Measurements from ENCODE around the gene LIMS1. TPM values are rescaled to one million over a fixed set of nuclear protein-coding genes. Genes with fewer than 3 reads are reported as not detected.

LIMS1 gene
- total and polyA plus RNA-seq, 2 experiments from 2014 or later, result 28.6 to 36.9 TPM

DNA sequence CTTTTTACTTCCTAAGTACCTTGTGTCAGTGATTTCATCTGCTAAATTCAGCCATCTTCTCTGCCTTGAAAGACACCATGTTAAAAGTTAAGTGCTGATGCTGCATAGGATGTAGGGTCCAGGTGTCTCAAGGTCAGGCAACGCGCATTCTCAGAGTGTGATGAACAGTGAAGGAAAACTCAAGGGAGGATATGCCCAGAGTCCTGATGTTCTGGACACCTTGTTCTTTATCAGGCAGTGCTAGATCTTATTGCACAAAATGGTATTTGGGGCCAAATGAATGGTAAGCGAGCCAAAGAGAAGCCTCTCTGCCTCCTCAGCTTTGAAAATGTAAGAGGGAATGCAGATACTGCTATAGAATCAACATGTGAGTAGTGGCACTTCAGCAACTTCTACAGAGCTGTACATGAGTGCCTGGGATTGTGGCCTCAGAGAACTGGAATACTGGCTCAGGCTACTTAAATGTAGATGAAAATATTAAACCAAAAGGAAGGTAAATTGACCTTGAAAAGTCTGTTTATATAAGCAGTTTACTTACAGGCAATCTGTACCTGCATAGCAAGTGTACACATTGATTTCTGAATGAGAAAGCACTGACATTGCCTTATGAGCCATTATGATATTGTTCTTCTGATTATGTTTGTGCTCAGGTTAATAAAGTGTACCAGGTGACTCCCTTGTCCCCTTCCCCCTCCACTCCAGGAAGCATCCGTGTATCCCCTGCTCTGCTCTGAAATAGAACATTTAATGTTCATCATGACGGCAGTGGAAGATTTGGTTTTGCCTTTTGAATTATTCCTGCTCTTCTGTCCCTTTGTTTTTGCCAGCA lies 98.3 kb downstream of the LIMS1 start:
- no peaks in the 10 kb centered on the region for H3K27me3 Mint-ChIP-seq (ENCODE audit: insufficient read depth, low read depth, poor library complexity)
- ATAC-seq (no peak), DNase-seq (ENCODE audit: low spot score) (no peak)
- H3K36me3 ChIP-seq (ENCODE audit: insufficient read depth), result no peaks in the 10 kb centered on the region
- 0 out of 2 replicates have a peak, but pooled peaks cover 2% of the 10 kb centered on the region for H4K20me1 ChIP-seq (replicated peaks; ENCODE audit: insufficient read depth)
- H3K36me3 Mint-ChIP-seq (ENCODE audit: low read depth), result no peaks in the 10 kb centered on the region
- TF ChIP-seq JUNB (IDR thresholded peaks at IDR 0.05; ENCODE audit: unreplicated experiment) (no peak), EZH2 (IDR thresholded peaks at IDR 0.05; ENCODE audit: low read depth, unreplicated experiment) (no peak), EZH2phosphoT487 (IDR thresholded peaks at IDR 0.05; ENCODE audit: unreplicated experiment) (no peak), NANOG (IDR thresholded peaks at IDR 0.05; ENCODE audit: borderline replicate concordance) (no peak), CREB1 (CRISPR knock-in tag; IDR thresholded peaks at IDR 0.05; ENCODE audit: low read depth) (no peak), STAT1 (IDR thresholded peaks at IDR 0.05; ENCODE audit: unreplicated experiment) (no peak), ZNF114 (CRISPR knock-in tag; IDR thresholded peaks at IDR 0.05) (no peak), ZNF331 (CRISPR knock-in tag; IDR thresholded peaks at IDR 0.05; ENCODE audit: low read depth) (no peak), POLR2AphosphoS5 (IDR thresholded peaks at IDR 0.05; ENCODE audit: low read depth) (no peak)
- TF ChIP-seq, protein P1, sequence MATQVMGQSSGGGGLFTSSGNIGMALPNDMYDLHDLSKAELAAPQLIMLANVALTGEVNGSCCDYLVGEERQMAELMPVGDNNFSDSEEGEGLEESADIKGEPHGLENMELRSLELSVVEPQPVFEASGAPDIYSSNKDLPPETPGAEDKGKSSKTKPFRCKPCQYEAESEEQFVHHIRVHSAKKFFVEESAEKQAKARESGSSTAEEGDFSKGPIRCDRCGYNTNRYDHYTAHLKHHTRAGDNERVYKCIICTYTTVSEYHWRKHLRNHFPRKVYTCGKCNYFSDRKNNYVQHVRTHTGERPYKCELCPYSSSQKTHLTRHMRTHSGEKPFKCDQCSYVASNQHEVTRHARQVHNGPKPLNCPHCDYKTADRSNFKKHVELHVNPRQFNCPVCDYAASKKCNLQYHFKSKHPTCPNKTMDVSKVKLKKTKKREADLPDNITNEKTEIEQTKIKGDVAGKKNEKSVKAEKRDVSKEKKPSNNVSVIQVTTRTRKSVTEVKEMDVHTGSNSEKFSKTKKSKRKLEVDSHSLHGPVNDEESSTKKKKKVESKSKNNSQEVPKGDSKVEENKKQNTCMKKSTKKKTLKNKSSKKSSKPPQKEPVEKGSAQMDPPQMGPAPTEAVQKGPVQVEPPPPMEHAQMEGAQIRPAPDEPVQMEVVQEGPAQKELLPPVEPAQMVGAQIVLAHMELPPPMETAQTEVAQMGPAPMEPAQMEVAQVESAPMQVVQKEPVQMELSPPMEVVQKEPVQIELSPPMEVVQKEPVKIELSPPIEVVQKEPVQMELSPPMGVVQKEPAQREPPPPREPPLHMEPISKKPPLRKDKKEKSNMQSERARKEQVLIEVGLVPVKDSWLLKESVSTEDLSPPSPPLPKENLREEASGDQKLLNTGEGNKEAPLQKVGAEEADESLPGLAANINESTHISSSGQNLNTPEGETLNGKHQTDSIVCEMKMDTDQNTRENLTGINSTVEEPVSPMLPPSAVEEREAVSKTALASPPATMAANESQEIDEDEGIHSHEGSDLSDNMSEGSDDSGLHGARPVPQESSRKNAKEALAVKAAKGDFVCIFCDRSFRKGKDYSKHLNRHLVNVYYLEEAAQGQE (IDR thresholded peaks at IDR 0.05; ENCODE audit: unreplicated experiment), result no peak
- TF ChIP-seq, protein P2, sequence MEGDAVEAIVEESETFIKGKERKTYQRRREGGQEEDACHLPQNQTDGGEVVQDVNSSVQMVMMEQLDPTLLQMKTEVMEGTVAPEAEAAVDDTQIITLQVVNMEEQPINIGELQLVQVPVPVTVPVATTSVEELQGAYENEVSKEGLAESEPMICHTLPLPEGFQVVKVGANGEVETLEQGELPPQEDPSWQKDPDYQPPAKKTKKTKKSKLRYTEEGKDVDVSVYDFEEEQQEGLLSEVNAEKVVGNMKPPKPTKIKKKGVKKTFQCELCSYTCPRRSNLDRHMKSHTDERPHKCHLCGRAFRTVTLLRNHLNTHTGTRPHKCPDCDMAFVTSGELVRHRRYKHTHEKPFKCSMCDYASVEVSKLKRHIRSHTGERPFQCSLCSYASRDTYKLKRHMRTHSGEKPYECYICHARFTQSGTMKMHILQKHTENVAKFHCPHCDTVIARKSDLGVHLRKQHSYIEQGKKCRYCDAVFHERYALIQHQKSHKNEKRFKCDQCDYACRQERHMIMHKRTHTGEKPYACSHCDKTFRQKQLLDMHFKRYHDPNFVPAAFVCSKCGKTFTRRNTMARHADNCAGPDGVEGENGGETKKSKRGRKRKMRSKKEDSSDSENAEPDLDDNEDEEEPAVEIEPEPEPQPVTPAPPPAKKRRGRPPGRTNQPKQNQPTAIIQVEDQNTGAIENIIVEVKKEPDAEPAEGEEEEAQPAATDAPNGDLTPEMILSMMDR (conservative IDR thresholded peaks at IDR 0.05; ENCODE audit: low read depth in 2 of 2), result no peak
- TF ChIP-seq, protein P3, sequence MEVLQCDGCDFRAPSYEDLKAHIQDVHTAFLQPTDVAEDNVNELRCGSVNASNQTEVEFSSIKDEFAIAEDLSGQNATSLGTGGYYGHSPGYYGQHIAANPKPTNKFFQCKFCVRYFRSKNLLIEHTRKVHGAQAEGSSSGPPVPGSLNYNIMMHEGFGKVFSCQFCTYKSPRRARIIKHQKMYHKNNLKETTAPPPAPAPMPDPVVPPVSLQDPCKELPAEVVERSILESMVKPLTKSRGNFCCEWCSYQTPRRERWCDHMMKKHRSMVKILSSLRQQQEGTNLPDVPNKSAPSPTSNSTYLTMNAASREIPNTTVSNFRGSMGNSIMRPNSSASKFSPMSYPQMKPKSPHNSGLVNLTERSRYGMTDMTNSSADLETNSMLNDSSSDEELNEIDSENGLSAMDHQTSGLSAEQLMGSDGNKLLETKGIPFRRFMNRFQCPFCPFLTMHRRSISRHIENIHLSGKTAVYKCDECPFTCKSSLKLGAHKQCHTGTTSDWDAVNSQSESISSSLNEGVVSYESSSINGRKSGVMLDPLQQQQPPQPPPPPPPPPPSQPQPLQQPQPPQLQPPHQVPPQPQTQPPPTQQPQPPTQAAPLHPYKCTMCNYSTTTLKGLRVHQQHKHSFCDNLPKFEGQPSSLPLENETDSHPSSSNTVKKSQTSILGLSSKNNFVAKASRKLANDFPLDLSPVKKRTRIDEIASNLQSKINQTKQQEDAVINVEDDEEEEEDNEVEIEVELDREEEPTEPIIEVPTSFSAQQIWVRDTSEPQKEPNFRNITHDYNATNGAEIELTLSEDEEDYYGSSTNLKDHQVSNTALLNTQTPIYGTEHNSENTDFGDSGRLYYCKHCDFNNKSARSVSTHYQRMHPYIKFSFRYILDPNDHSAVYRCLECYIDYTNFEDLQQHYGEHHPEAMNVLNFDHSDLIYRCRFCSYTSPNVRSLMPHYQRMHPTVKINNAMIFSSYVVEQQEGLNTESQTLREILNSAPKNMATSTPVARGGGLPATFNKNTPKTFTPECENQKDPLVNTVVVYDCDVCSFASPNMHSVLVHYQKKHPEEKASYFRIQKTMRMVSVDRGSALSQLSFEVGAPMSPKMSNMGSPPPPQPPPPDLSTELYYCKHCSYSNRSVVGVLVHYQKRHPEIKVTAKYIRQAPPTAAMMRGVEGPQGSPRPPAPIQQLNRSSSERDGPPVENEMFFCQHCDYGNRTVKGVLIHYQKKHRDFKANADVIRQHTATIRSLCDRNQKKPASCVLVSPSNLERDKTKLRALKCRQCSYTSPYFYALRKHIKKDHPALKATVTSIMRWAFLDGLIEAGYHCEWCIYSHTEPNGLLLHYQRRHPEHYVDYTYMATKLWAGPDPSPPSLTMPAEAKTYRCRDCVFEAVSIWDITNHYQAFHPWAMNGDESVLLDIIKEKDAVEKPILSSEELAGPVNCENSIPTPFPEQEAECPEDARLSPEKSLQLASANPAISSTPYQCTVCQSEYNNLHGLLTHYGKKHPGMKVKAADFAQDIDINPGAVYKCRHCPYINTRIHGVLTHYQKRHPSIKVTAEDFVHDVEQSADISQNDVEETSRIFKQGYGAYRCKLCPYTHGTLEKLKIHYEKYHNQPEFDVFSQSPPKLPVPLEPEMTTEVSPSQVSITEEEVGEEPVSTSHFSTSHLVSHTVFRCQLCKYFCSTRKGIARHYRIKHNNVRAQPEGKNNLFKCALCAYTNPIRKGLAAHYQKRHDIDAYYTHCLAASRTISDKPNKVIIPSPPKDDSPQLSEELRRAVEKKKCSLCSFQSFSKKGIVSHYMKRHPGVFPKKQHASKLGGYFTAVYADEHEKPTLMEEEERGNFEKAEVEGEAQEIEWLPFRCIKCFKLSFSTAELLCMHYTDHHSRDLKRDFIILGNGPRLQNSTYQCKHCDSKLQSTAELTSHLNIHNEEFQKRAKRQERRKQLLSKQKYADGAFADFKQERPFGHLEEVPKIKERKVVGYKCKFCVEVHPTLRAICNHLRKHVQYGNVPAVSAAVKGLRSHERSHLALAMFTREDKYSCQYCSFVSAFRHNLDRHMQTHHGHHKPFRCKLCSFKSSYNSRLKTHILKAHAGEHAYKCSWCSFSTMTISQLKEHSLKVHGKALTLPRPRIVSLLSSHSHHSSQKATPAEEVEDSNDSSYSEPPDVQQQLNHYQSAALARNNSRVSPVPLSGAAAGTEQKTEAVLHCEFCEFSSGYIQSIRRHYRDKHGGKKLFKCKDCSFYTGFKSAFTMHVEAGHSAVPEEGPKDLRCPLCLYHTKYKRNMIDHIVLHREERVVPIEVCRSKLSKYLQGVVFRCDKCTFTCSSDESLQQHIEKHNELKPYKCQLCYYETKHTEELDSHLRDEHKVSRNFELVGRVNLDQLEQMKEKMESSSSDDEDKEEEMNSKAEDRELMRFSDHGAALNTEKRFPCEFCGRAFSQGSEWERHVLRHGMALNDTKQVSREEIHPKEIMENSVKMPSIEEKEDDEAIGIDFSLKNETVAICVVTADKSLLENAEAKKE (CRISPR knock-in tag; IDR thresholded peaks at IDR 0.05), result no peak
- TF ChIP-seq, protein P4, sequence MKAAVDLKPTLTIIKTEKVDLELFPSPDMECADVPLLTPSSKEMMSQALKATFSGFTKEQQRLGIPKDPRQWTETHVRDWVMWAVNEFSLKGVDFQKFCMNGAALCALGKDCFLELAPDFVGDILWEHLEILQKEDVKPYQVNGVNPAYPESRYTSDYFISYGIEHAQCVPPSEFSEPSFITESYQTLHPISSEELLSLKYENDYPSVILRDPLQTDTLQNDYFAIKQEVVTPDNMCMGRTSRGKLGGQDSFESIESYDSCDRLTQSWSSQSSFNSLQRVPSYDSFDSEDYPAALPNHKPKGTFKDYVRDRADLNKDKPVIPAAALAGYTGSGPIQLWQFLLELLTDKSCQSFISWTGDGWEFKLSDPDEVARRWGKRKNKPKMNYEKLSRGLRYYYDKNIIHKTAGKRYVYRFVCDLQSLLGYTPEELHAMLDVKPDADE (IDR thresholded peaks at IDR 0.05), result no peak
- H3K4me3 Mint-ChIP-seq, result no peak overlapping the region
- H3K27ac Mint-ChIP-seq, result no peak overlapping the region
- peaks cover 33% of the 10 kb centered on the region for H3K79me2 ChIP-seq (replicated peaks; ENCODE audit: insufficient read depth)
- H3K27ac ChIP-seq (ENCODE audit: low read depth), result no peak overlapping the region
- peaks cover 22% of the 10 kb centered on the region for H3K4me1 ChIP-seq (ENCODE audit: insufficient read depth)
- no peaks in the 10 kb centered on the region for H3K27me3 ChIP-seq (ENCODE audit: insufficient read depth)
- no peaks in the 10 kb centered on the region for H3K9me2 ChIP-seq (ENCODE audit: insufficient read depth)
- H2AFZ ChIP-seq, result no peak overlapping the region
- H3K9me3 Mint-ChIP-seq, result no peaks in the 10 kb centered on the region
- no peaks in the 10 kb centered on the region for H3F3A ChIP-seq (replicated peaks; ENCODE audit: low read depth)
- H3K4me3 ChIP-seq, result no peak overlapping the region
- H3K4me2 ChIP-seq, result no peak overlapping the region
- peaks cover 34% of the 10 kb centered on the region for H3K4me1 Mint-ChIP-seq

All from GM23338 (cell line).